SK-N-SH treated with all-trans-retinoic acid at 6 μM for 48 hours (cell line): Measurements from ENCODE around the gene UQCRC1.

ENCODE experiments used
- ATAC-seq: fragments of 200-7000 bp; cut with Tn5 transposase; 3 replicates; pipeline ENCODE4 v1.9.1; 2020; ENCODE audit warnings: mild to moderate bottlenecking, moderate library complexity
- ARNTL ChIP-seq: fragments of 450-650 bp; formaldehyde crosslinking; IDR thresholded peaks from 2 replicates; pipeline ENCODE4 v1.5.0; 2020; ENCODE audit warnings: low read depth, mild to moderate bottlenecking, moderate library complexity, borderline replicate concordance
- BACH2 ChIP-seq: fragments of 250-450 bp; sonication (Bioruptor Pico); IDR thresholded peaks from 2 replicates; pipeline ENCODE4 v1.9.0; 2021; ENCODE audit warnings: mild to moderate bottlenecking, borderline replicate concordance
- CSDC2 ChIP-seq: fragments of 250-450 bp; sonication (Bioruptor Pico); IDR thresholded peaks from 2 replicates; pipeline ENCODE4 v1.5.0; 2020; ENCODE audit warnings: mild to moderate bottlenecking, moderate library complexity
- ESRRG ChIP-seq: fragments of 250-450 bp; sonication (Bioruptor Pico); IDR thresholded peaks from 2 replicates; pipeline ENCODE4 v1.6.1; 2021; ENCODE audit warnings: mild to moderate bottlenecking
- GLIS3 ChIP-seq: fragments of 250-450 bp; sonication (Bioruptor Pico); IDR thresholded peaks from 2 replicates; pipeline ENCODE4 v1.5.0; 2020; ENCODE audit warnings: mild to moderate bottlenecking, moderate library complexity
- ISL1 ChIP-seq: fragments of 250-450 bp; sonication (Bioruptor Pico); IDR thresholded peaks from 2 replicates; pipeline ENCODE4 v2.1.2; 2022; ENCODE audit warnings: mild to moderate bottlenecking, moderate library complexity
- OSR1 ChIP-seq: fragments of 250-450 bp; sonication (Bioruptor Pico); IDR thresholded peaks from 2 replicates; pipeline ENCODE4 v1.8.0; 2022; ENCODE audit warnings: moderate library complexity, mild to moderate bottlenecking, inconsistent platforms
- PPARA ChIP-seq: fragments of 250-450 bp; sonication (Bioruptor Pico); IDR thresholded peaks from 2 replicates; pipeline ENCODE4 v1.5.0; 2020; ENCODE audit warnings: mild to moderate bottlenecking, borderline replicate concordance
- RARB ChIP-seq: fragments of 250-450 bp; sonication (Bioruptor Pico); IDR thresholded peaks from 2 replicates; pipeline ENCODE4 v1.8.0; 2021; ENCODE audit warnings: mild to moderate bottlenecking, moderate library complexity
- SNAI2 ChIP-seq: fragments of 250-450 bp; sonication (Bioruptor Pico); IDR thresholded peaks from 2 replicates; pipeline ENCODE4 v1.5.0; 2020; ENCODE audit warnings: mild to moderate bottlenecking, moderate library complexity
- TCF4 ChIP-seq: fragments of 250-450 bp; sonication (Bioruptor Pico); IDR thresholded peaks from 2 replicates; pipeline ENCODE4 v1.8.0; 2021; ENCODE audit warnings: mild to moderate bottlenecking, moderate library complexity, borderline replicate concordance
- TOX ChIP-seq: fragments of 250-450 bp; sonication (Bioruptor Pico); IDR thresholded peaks from 2 replicates; pipeline ENCODE4 v1.8.0; 2021; ENCODE audit warnings: mild to moderate bottlenecking, moderate library complexity, borderline replicate concordance
- ZC3H10 ChIP-seq: fragments of 250-450 bp; sonication (Bioruptor Pico); IDR thresholded peaks from 2 replicates; pipeline ENCODE4 v1.5.1; 2021; ENCODE audit warnings: mild to moderate bottlenecking, moderate library complexity
- ZFP3 ChIP-seq: fragments of 250-450 bp; sonication (Bioruptor Pico); IDR thresholded peaks from 2 replicates; pipeline ENCODE4 v1.5.0; 2020; ENCODE audit warnings: mild to moderate bottlenecking, moderate library complexity
- ZFP30 ChIP-seq: fragments of 450-650 bp; formaldehyde crosslinking; IDR thresholded peaks from 2 replicates; pipeline ENCODE4 v1.5.0; 2022; ENCODE audit warnings: mild to moderate bottlenecking, moderate library complexity
- ZNF565 ChIP-seq: fragments of 450-650 bp; formaldehyde crosslinking; conservative IDR thresholded peaks from 2 replicates; pipeline ENCODE4 v1.5.0; 2020; ENCODE audit warnings: low read depth, mild to moderate bottlenecking, moderate library complexity
- ZNF70 ChIP-seq: fragments of 450-650 bp; formaldehyde crosslinking; IDR thresholded peaks from 2 replicates; pipeline ENCODE4 v1.5.0; 2020; ENCODE audit warnings: mild to moderate bottlenecking, moderate library complexity
- ZNF8 ChIP-seq: fragments of 450-650 bp; formaldehyde crosslinking; IDR thresholded peaks from 2 replicates; pipeline ENCODE4 v1.5.0; 2020; ENCODE audit warnings: mild to moderate bottlenecking, moderate library complexity
- TF ChIP-seq, protein P1 (sequence below): fragments of 250-450 bp; sonication (Bioruptor Pico); IDR thresholded peaks from 2 replicates; pipeline ENCODE4 v1.8.0; 2020; ENCODE audit warnings: mild to moderate bottlenecking, moderate library complexity, borderline replicate concordance
- TF ChIP-seq, protein P2 (sequence below): fragments of 250-450 bp; sonication (Bioruptor Pico); IDR thresholded peaks from 2 replicates; pipeline ENCODE4 v1.5.1; 2021; ENCODE audit warnings: mild to moderate bottlenecking, moderate library complexity
- TF ChIP-seq, protein P3 (sequence below): fragments of 250-450 bp; sonication (Bioruptor Pico); IDR thresholded peaks from 2 replicates; pipeline ENCODE4 v1.8.0; 2021; ENCODE audit warnings: low read depth, mild to moderate bottlenecking, moderate library complexity, borderline replicate concordance
- TF ChIP-seq, protein P4 (sequence below): fragments of 250-450 bp; sonication (Bioruptor Pico); IDR thresholded peaks from 2 replicates; pipeline ENCODE4 v1.5.1; 2020; ENCODE audit warnings: low read depth, mild to moderate bottlenecking, moderate library complexity

Gene UQCRC1

DNA sequence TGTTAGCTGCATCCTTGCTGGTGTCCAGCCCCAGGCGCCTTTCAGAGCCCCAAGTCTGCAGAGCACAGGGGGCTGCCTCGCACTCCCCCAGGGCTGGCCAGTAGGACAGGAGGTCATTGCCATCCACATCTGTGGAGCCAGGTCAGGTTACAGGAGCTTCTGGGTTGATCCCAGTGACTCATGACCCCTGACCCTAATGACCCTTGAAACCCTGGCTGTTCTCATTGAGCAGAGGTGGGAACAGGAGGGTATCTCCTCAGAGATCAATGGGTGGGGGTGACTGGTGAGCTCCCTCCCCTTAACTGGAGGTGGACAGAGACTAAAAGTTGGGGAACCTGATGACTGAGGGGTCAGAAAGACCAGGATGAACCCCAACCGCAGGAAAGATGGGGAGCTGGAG is 31.9 kb upstream of the UQCRC1 start (continued):
- TF ChIP-seq, protein P1, sequence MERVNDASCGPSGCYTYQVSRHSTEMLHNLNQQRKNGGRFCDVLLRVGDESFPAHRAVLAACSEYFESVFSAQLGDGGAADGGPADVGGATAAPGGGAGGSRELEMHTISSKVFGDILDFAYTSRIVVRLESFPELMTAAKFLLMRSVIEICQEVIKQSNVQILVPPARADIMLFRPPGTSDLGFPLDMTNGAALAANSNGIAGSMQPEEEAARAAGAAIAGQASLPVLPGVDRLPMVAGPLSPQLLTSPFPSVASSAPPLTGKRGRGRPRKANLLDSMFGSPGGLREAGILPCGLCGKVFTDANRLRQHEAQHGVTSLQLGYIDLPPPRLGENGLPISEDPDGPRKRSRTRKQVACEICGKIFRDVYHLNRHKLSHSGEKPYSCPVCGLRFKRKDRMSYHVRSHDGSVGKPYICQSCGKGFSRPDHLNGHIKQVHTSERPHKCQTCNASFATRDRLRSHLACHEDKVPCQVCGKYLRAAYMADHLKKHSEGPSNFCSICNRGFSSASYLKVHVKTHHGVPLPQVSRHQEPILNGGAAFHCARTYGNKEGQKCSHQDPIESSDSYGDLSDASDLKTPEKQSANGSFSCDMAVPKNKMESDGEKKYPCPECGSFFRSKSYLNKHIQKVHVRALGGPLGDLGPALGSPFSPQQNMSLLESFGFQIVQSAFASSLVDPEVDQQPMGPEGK (CRISPR knock-in tag): no peak
- TF ChIP-seq ARNTL (CRISPR knock-in tag): no peak

DNA sequence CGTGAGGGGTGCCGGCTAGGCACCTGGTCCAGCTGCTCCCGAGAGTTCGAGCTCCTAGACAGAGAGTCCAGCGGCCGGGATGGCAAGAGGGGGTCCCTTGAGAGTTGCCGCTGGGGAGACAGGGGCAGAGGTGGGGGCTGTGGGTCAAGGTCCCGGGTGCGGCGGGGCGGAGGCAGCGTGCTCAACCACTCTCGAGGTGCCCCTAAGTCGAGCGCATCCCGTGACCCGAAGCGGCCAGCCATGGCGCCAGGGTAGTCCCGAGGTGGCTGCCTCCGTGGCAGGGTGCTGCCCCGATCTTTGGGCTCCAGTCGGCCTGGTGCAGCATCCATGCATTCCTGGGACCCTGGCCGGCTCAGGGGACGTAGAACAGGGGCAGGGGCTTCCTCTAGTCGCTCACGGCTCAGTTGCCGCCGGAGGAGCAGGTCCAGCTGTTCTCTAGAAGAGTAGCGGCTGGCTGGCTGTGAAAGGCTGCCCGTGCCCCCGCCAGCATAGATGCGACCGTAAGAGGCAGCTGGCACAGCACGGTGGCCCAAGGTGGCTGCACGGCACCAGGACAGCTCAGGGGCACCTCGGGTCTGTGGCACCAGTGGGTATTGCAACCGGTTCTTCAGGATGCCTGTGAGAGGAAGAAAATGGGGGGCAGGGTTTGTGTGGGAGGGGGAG is 30.6 kb upstream of the UQCRC1 start:
- no peak for ATAC-seq
- no peak for TF ChIP-seq GLIS3 (CRISPR knock-in tag)
- no peak for TF ChIP-seq SNAI2 (CRISPR knock-in tag)
- TF ChIP-seq OSR1 (CRISPR knock-in tag): no peak
- no peak for TF ChIP-seq PPARA (CRISPR knock-in tag)
- no peak for TF ChIP-seq ESRRG (CRISPR knock-in tag)
- TF ChIP-seq ZFP30: no peak
- TF ChIP-seq, protein P2, sequence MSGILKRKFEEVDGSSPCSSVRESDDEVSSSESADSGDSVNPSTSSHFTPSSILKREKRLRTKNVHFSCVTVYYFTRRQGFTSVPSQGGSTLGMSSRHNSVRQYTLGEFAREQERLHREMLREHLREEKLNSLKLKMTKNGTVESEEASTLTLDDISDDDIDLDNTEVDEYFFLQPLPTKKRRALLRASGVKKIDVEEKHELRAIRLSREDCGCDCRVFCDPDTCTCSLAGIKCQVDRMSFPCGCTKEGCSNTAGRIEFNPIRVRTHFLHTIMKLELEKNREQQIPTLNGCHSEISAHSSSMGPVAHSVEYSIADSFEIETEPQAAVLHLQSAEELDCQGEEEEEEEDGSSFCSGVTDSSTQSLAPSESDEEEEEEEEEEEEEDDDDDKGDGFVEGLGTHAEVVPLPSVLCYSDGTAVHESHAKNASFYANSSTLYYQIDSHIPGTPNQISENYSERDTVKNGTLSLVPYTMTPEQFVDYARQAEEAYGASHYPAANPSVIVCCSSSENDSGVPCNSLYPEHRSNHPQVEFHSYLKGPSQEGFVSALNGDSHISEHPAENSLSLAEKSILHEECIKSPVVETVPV: no peak
- TF ChIP-seq RARB (CRISPR knock-in tag): no peak

DNA sequence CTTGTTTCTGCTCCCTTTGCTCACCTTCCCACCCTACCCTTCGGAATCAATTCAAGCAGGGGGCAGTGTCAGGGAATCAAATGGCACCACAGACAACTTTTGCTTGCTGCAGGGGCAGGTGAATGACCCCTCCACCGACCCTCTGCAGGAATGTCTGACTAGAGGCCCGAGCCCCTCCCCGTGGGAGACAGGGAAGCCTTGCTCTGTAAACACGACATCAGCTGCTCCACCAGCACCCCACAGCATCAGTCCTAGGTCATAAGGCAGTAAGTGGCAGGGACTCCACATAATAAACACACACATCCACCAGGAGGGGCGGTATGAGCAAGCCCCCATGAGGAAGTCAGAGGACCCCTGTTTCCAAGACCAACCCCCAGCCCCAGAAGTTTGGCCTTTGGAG is 27.9 kb upstream of the UQCRC1 start:
- no peak for TF ChIP-seq ARNTL (CRISPR knock-in tag)
- TF ChIP-seq ZFP3: no peak
- TF ChIP-seq ZNF70: no peak
- TF ChIP-seq, protein P3, sequence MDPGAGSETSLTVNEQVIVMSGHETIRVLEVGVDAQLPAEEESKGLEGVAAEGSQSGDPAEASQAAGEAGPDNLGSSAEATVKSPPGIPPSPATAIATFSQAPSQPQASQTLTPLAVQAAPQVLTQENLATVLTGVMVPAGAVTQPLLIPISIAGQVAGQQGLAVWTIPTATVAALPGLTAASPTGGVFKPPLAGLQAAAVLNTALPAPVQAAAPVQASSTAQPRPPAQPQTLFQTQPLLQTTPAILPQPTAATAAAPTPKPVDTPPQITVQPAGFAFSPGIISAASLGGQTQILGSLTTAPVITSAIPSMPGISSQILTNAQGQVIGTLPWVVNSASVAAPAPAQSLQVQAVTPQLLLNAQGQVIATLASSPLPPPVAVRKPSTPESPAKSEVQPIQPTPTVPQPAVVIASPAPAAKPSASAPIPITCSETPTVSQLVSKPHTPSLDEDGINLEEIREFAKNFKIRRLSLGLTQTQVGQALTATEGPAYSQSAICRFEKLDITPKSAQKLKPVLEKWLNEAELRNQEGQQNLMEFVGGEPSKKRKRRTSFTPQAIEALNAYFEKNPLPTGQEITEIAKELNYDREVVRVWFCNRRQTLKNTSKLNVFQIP (CRISPR knock-in tag): no peak
- no peak for TF ChIP-seq ZFP30
- no peak for TF ChIP-seq ZNF8
- no peak for TF ChIP-seq ESRRG (CRISPR knock-in tag)
- TF ChIP-seq ZNF565: no peak
- TF ChIP-seq BACH2: no peak
- no peak for TF ChIP-seq ZC3H10 (CRISPR knock-in tag)
- no peak for TF ChIP-seq TCF4 (CRISPR knock-in tag)
- TF ChIP-seq, protein P4, sequence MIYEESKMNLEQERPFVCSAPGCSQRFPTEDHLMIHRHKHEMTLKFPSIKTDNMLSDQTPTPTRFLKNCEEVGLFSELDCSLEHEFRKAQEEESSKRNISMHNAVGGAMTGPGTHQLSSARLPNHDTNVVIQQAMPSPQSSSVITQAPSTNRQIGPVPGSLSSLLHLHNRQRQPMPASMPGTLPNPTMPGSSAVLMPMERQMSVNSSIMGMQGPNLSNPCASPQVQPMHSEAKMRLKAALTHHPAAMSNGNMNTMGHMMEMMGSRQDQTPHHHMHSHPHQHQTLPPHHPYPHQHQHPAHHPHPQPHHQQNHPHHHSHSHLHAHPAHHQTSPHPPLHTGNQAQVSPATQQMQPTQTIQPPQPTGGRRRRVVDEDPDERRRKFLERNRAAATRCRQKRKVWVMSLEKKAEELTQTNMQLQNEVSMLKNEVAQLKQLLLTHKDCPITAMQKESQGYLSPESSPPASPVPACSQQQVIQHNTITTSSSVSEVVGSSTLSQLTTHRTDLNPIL (CRISPR knock-in tag): no peak
- TF ChIP-seq, protein P2: no peak
- no peak for TF ChIP-seq RARB (CRISPR knock-in tag)
- no peak for TF ChIP-seq SNAI2 (CRISPR knock-in tag)
- no peak for TF ChIP-seq GLIS3 (CRISPR knock-in tag)
- no peak for TF ChIP-seq ISL1 (CRISPR knock-in tag)
- no peak for ATAC-seq

DNA sequence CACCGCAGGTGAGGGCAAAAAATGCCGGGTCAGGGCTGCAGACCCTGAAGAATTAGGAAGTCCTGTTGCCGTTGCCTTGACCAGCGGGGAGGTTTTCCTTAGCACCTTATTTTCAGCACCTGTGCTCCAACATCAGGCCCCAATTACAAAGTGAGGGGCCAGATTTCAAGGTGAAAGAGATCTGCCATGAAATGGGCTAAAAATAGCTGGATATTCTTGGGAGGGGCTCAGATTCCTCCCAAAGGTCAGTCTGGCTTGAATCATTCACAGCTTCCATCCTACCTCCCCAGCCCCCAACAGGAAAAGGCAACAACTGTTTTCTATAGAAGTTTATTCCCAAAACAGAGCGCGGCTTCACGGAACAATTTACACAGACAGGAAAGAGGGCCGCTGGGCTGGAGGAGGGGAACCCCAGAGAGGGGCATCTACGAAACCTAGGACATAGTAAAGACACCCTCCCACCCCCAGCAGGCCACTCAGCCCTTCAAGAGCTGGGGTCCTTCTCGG is 26.8 kb upstream of the UQCRC1 start:
- ATAC-seq: no peak
- TF ChIP-seq, protein P1 (CRISPR knock-in tag): no peak
- TF ChIP-seq ARNTL (CRISPR knock-in tag) (no peak), ZC3H10 (CRISPR knock-in tag) (no peak), ZNF8 (no peak), CSDC2 (CRISPR knock-in tag) (no peak), TCF4 (CRISPR knock-in tag) (no peak), BACH2 (no peak), TOX (CRISPR knock-in tag) (no peak), SNAI2 (CRISPR knock-in tag) (no peak), ZNF70 (no peak), ZFP30 (no peak), ZNF565 (no peak)
- TF ChIP-seq, protein P4 (CRISPR knock-in tag): no peak
- TF ChIP-seq, protein P2: no peak
